HG03354 (cell line): ENCODE results near the gene ANKAR.
"Not testable (repeated sequence)": the region's sequence is repeated elsewhere in the genome, so short reads cannot be mapped to it uniquely, and the experiment has no call there.

Experiments used
- ATAC-seq: cut with Tn5 transposase; IDR thresholded peaks from one replicate; pipeline ENCODE4 v1.9.1; 2021; ENCODE audit warnings: mild to moderate bottlenecking; ENCODE audit not compliant: unreplicated experiment, poor library complexity, severe bottlenecking

Gene ANKAR, protein sequence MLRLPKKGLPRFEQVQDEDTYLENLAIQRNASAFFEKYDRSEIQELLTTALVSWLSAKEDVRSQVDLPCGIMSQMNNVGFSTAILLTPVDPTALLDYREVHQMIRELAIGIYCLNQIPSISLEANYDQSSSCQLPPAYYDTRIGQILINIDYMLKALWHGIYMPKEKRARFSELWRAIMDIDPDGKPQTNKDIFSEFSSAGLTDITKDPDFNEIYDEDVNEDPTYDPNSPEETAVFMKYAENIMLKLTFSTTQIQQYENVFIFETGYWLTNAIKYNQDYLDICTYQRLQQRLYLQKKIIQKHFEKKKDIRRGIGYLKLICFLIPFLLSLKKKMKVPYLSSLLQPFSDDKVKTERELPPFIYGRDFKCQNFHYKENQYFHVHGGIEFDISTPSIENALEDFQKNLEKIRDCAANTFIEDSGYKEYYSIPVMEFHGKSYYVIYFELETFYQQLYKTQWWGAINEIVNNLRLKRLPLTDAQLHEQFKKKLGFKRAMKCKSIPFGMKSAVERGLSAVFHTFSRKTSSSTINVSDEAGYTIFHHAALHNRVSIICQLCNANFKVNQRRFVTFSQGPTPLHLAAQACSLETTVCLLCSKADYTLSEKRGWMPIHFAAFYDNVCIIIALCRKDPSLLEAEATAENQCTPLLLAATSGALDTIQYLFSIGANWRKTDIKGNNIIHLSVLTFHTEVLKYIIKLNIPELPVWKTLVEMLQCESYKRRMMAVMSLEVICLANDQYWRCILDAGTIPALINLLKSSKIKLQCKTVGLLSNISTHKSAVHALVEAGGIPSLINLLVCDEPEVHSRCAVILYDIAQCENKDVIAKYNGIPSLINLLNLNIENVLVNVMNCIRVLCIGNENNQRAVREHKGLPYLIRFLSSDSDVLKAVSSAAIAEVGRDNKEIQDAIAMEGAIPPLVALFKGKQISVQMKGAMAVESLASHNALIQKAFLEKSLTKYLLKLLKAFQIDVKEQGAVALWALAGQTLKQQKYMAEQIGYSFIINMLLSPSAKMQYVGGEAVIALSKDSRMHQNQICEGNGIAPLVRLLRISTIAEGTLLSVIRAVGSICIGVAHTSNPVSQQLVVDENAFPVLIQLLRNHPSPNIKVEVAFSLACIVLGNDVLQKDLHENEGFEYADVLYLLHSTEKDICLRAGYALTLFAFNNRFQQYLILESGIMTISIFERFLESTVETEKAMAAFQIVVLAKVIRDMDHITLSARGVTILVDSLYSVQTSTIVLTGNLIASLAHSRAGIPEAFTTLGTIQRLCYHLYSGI (N-terminal part only)

DNA sequence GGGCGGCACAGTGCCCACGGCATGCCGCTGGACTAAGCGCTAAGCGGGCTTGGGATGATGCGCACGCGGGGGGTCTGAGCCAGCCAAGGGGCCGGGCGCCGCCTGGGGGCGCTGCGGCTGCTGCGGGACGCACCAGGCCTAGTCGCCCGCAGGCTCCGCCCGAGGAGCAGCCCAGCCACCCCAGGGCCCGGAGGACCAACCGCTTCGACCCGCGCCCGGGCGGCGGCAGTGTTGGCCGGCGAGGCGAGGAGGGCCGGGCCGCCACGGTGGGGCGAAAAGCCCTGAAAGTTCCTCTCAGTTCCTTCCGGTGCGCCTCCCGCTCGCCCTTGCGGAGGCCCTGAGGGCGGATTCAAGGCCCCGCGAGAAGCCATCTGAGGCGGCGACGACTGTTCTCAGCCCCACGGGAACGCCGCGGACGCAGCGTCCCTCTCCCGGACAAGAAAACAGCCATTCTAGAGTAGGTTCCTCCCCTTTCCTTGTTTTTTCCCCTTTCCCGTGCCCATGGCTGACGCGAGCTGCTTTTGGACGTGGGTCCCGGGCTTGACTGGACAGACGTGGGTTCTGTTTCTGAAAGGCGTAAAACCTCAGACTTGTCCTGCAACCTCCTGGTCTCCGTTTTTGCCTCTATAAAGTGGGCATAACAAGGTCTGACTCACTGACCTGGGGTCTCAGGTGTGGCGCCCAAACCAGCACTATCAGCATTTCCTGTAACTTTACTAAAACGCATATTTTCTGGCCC, at the start of gene ANKAR:
Gene ANKAR, plus strand, starts transcription at position 297 of the 739 bp plus-strand sequence. CDS start 1,821 bp downstream, outside the sequence.
- peak; percentile 96 for ATAC-seq

DNA sequence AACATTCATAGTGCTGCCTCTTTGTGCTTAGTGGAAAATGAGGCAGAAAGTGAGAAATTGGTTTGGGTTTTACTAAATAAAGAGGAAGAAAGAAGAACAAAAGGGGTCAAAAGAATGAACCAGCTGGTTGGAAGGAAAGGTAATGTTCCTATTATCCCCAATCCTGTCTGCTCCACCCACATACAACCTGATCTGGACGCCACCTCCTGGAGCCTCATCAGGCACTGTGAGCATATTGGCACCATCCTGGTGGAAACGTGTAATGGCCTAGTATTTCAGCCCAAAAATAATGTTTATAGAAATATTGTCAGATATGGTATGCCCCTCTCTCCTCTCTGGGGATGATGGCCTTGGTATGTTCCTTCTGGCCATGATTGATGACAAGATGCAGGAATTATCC, 48.8 kb upstream of the ANKAR start:
- no peak for ATAC-seq

DNA sequence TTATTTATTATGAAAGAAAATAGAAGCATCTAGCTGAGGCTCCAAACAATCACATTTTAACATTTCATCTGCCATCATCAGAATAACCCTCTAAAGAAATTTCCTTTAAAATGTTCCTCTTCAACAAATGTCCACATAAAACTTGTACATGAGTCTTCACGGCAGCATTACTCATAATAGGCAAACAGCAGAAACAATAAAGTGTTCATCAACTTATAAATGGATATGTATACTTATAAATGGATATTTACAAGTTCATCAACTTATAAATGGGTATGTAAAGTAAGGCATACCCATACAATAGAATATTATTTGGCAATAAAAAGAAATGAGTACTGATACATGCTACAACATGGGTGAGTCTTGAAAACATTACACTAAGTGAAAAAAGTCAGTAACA, 46.7 kb upstream of the ANKAR start:
- no peak for ATAC-seq

DNA sequence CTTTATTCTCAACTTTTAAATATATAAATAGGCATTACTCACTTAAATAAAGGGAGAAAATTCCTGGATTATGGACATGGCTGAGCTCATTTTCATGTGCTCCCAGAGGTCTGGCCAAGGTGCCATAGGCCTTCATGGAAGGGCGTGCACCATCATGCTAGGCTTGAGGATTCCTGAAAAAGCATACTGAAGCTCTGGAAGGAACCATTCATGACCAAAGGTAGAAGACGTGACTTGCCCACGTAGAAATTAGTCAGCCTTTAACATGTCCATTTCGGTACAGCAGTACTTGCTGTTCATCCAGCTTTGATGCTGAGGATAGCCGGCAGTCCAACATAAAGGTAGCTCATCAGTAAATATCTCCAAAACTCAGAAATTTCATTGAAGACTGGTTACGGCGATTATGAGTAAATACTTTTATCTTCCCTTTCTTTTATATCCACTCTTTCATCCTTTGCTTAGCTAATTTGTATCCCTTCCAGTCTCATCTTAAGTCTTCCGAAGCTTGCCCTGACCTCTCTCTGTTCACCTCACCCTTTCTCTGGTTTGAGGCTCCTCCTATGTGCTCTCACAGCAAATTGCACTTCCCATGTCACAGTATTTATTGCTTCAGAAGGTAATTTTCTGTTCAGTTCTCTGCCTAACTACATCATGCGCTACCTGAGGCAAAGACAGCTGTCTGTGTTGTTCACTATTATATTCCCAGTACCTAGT, 45.5 kb upstream of the ANKAR start:
- ATAC-seq: no peak

DNA sequence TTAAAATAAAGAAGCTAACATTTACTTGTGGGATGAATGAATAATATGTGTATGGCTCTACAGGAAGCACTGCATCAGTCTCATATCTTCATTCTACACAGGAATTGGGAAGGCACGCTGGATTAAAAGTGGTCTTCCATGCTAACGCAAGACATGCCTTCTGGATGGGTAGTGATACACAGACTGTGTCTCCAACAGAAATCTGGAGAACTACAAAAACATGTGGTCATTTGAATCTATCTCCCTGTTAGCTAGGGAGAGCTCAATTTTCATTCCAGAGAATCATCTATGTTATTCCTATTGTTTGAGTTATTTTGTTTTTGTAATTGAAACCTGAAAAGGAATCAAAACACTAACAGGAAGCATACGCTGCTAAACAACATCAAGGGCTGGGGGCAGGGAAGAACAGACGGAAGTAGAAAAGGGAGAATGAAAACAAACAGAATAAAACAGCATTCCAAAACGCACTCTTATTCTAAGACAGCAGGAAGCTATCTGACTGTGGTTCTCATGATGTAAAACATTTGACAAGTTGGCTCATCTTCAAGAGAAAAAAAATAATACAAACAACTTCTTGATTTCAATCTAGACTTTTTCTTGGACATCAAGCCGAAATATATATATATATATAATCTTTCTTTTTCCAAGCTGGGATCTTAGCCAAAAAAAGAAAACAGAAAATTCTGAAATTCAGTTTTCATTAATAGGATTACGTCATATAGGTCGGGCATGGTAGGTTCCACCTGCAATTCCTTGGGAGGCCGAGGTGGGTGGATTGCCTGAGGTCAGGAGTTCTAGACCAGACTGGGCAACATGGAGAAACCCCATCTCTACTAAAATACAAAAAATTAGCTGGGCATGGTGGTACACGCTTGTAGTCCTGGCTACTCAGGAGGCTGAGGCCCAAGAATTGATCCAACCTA, 44.7 kb upstream of the ANKAR start:
- no peak for ATAC-seq

DNA sequence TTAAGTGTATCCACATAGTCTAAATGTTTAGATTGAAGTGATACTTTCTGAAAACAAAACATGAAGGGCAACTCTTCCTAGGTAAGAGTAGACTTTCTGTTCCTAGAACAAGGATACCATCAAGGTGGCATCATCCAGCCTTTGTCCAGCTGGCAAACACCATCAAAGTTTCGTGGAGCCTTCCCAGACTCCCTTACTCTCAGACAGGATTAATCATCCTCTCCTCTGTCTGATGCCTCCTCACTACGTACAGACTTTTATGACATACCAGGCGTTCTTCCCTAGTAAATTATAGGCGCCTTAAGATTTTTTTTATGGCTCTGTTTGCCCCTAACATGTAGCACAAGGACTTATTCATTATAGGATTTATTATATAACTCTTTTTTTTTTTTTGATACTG, 42.6 kb upstream of the ANKAR start:
- no peak for ATAC-seq

DNA sequence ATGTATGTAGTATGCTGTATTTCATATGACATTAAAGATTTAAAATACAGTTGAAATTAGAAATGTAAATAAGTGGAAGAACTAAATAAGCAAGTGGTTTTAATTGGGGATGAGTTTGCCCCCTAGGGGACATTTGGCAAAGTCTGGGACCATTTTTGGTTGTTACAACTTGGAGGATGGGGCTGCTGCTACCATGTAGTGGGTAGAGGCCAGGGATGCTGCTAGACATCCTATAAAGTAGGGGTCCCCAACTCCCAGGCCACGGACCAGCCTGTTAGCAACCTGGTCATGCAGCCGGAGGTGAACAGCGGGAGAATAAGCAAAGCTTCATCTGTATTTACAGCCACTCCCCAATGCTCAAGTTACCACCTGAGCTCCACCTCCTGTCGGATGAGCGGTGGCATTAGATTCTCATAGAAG, 41.1 kb upstream of the ANKAR start:
- no peak for ATAC-seq

DNA sequence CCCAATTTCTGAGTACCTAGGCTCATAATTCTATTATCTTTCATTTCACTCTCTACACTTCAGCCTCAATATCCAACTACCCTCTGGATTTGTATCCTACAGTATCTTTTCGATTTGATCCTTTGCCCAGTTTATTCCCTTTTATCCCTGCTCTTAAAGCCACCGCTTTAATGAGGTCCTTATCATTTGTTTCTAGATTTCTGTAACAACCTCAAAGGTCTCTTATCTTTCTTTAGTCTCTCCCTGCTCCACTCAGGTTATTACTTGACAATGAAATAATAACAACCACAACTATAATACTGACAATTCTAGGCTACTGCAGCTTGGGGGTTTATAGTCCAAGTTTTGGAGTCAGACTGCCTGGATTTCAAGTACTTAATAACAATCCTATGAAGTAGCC, 39.1 kb upstream of the ANKAR start:
- ATAC-seq: no peak

DNA sequence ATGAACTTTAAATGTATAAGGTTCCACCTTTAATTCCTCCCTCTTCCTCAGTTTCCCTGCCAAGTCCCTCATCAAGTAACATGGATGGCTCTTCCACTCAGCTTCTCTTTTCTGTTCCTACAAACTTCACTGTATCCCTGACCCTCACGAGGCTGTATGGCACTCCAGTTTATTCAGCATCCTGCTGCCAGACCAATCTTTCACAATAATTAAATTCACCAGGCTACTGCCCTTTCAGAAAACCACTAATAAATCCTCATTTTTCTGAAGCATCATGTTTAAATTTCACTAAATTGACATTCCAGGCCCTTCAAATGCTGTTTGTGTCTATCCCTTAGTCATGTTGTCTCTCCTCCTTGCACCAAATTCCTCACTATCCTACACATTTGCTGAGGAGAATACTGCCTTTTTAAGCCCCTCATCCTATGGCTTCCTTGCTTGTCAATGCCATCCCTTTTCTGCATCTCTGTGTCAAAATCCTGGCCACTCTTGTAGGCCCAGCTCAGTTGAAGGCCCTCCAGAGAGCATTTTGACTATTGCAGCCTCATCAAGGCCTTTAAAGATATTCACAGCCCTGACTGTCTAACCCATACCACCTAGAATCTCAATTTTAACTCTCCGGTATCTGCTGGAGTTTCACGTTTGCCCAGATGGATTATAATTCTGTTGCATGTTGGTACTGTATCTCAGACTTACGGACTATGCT, 36.0 kb upstream of the ANKAR start:
- no peak for ATAC-seq

DNA sequence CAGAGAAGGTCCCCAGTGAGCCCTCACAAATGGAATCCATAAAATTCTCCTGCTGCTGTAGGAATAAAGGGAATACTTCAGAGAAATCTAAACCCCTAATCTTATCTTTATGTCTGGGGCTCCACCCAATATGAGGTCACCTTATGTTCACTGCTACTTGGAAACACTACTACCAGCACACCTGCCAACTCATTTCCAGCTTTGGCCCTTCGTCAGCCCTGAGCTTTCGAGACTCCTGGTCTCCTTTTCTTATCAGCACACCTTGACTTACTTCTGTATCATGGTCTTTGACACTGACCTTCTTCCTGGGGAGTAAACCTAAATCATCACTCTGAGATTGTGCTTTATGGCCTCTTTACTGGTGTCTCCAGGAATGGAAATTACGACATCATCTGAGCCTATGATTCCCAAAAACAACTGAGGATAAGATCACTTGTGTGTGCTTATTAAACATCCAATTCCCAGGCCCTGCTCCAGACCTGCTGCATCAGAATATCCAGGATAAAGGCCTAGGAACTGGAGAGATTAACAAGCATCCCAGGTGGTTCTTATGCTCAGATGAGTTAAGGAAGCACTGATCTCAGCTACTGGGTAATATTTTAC, 35.4 kb upstream of the ANKAR start:
- ATAC-seq: no peak

DNA sequence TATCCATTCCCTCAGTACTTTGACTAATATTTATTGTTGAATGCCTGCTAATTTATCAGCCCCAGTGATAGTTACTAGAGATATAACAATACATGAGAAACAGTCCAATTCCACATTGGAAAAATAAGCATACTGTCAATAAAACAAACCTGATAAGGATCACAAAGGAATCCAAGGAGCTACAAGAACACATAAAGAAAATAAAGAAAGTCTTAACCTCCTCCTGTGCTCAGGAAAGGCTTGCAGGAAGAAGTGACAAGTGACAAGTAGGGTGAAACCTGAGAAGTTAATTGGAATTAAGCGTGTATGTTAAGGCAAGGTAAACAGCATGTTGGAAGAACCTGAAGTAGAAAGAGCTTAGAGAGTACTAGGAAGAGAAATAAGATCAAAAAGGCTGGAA, 33.5 kb upstream of the ANKAR start:
- no peak for ATAC-seq

DNA sequence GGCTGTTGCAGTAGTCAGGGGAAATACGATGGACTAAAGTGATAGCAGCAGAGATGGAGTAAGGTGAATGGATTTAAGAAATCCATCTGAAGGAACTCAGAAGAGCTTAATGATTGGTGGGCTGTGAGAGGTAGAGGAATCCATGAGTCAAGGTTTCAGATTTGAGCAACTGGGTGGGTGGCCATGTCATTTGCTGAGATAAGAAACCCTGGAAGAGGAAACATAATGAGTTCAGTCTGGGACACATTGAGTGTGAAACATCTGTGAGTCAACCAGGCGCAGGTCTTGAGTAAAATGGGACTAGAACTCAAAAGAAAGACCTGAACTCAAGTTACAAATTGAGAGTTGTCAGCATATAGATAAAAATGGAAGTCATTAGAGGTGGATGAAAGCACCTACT, 32.9 kb upstream of the ANKAR start:
- ATAC-seq: no peak

DNA sequence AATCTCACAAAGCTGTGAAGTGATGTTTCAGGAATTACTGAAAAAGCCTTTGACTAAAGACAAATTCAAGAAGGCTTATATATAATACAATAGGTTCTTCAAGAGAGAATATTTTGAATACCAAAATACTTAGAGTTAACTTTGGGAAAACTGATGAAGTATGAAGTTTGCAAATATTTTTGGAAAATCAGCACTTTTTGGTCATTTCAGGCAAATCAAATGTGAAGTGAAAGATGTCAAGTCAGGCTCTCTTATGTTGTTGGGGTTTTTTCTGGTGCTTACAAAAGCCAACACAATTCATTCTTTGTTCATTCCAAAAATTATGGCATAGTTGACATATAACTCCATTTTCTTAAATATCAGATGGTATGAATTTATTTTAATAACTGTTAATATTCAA, 27.9 kb upstream of the ANKAR start:
- no peak for ATAC-seq

DNA sequence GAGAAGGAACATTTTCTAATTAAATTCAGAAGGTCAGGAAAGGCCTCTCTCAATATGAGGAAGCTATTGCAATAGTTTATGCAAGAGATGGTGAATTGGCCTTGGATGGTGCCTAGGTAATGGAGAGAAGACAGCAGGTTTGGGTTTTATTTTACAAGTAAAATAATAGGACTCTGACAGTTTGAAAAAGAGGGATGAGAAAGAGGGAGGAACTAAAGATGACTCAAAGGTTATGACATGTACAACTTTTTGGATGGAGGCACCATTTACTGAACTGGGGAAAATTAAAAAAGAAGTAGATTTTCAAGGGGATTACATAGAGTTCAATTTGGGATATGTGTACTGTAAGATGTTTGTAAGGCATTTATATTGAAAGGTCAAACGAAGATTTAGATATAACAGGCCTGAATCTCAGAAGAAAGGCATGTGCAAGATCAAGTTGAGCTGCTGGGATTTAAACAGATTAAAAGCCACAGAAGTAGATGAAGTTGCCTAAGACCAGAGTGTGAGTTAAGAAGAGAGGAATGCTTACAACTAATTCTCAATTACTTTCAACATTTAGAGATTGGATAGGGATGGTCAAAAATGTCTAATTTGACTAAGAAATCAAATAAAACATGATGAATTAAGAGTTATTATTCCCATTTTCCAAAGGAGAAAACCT, 25.5 kb upstream of the ANKAR start:
- ATAC-seq: no peak

DNA sequence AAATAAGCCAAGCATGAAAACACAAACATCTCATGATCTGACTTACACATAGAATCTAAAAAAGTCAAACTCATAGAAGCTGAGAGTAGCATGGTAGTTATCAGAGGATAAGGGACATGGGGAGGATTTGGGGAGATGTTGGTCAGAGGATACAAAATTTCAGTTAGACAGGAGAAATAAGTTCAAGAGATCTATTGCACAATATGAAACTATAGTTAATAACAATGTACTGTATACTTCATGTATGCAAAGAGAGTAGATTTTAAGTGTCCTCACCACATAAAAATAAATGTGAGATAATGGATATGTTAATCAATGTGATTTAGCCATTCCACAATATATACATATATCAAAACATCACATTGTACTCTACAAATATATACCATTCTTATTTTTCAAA, 23.2 kb upstream of the ANKAR start:
- no peak for ATAC-seq

DNA sequence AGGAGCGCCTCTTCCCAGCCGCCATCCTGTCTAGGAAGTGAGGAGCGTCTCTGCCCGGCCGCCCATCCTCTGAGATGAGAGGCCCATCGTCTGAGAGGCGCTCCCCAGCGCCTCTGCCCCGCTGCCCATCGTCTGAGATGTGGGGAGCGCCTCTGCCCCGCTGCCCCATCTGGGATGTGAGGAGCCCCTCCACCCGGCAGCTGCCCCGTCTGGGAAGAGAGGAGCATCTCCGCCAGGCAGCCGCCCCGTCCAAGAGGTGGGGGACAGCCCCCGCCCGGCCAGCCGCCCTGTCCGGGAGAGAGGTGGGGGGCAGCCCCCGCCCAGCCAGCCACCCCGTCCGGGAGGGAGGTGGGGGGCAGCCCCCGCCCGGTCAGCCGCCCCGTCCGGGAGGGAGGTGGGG, 21.0 kb upstream of the ANKAR start:
- ATAC-seq: not testable (repeated sequence)
